ENCODE data around the gene IGFN1. TPM values are rescaled to one million over a fixed set of nuclear protein-coding genes. Genes with fewer than 3 reads are reported as not detected.

The IGFN1 gene
- polyA plus RNA-seq, 1 of the 3 experiments (the other 2 are of a cell fraction), result 0.18 TPM

DNA sequence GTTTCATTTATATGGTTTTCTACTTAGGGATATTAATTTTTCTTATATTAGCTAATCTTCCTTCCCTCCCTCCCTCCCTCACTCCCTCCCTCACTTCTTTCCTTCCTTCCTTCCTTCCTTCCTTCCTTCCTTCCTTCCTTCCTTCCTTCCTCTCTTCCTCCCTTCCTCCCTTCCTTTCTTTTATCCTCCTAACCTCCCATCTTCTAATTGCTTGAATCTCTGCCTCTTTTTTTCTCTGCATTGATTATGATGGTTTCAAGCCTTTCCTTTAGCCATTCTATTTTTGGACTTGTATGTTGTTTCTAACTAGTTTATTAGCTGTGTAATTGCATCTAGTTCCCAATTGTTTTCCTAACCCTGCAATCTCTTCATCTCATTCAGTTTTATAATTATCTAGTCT is 75.7 kb downstream of the IGFN1 start:
- Histone ChIP-seq H3K9ac (peak overlapping the region; percentile 49; the same call in 1 of the 2 replicates), H3K36me3 (replicated peaks in 1 of 2; ENCODE audit: control insufficient read depth in 1 of 2, insufficient read depth in 2 of 2, low read length in 1 of 2) (no peaks in the 10 kb centered on the region), H3K4me1 (ENCODE audit: control insufficient read depth in 1 of 2, insufficient read depth in 2 of 2, low read depth in 1 of 2, low read length in 1 of 2) (peaks cover 39 to 51% of the 10 kb centered on the region in 2 experiments), H3K4me2 (peak overlapping the region; percentile 53; the same call in 1 of the 2 replicates), H3K9me2 (no peaks in the 10 kb centered on the region), H3K4me3 (ENCODE audit: low read depth in 2 of 2, low read length in 1 of 2) (no peak overlapping the region), H3K9me3 (no peaks in the 10 kb centered on the region), H3F3A (replicated peaks; ENCODE audit: insufficient read depth) (peaks cover 32% of the 10 kb centered on the region), H3K27me3 (ENCODE audit: insufficient read depth) (no peaks in the 10 kb centered on the region), H2AFZ (ENCODE audit: low read depth) (no peak overlapping the region), H4K20me1 (ENCODE audit: insufficient read depth) (no peaks in the 10 kb centered on the region), H3K79me2 (ENCODE audit: insufficient read depth) (no peaks in the 10 kb centered on the region), H3K27ac (ENCODE audit: low read depth in 2 of 2, low read length in 1 of 2) (peak overlapping the region; percentile 93 to 97; a peak in 3 of 4 replicates)
- TF ChIP-seq FOXJ3 (CRISPR knock-in tag; IDR thresholded peaks at IDR 0.05) (no peak), TEAD4 (IDR thresholded peaks at IDR 0.05; ENCODE audit: borderline replicate concordance, insufficient read depth) (no peak), GABPA (IDR thresholded peaks at IDR 0.05; ENCODE audit: low read depth) (no peak), EP300 (IDR thresholded peaks at IDR 0.05; ENCODE audit: borderline replicate concordance in 1 of 2, low read depth in 1 of 2, low read length in 1 of 2) (no peak), RFX5 (IDR thresholded peaks at IDR 0.05; ENCODE audit: low read length) (no peak), MEF2A (IDR thresholded peaks at IDR 0.05; ENCODE audit: borderline replicate concordance, low read depth) (no peak), CHD2 (IDR thresholded peaks at IDR 0.05; ENCODE audit: low read length, partially characterized antibody) (no peak), FOXM1 (IDR thresholded peaks at IDR 0.05; ENCODE audit: low read depth) (no peak), POLR2AphosphoS5 (IDR thresholded peaks at IDR 0.05; ENCODE audit: low read depth, low read length) (no peak), EZH2phosphoT487 (IDR thresholded peaks at IDR 0.05; ENCODE audit: borderline replicate concordance, low read depth) (no peak), MXI1 (IDR thresholded peaks at IDR 0.05; ENCODE audit: low read depth, low read length) (no peak), JUND (IDR thresholded peaks at IDR 0.05) (no peak), SMC3 (IDR thresholded peaks at IDR 0.05; ENCODE audit: low read depth, low read length) (no peak), YY1 (IDR thresholded peaks at IDR 0.05; ENCODE audit: low read depth) (no peak), TCF12 (IDR thresholded peaks at IDR 0.05) (no peak), SIN3A (IDR thresholded peaks at IDR 0.05; ENCODE audit: borderline replicate concordance, low read depth, low read length) (no peak)
- TF ChIP-seq, protein P1, sequence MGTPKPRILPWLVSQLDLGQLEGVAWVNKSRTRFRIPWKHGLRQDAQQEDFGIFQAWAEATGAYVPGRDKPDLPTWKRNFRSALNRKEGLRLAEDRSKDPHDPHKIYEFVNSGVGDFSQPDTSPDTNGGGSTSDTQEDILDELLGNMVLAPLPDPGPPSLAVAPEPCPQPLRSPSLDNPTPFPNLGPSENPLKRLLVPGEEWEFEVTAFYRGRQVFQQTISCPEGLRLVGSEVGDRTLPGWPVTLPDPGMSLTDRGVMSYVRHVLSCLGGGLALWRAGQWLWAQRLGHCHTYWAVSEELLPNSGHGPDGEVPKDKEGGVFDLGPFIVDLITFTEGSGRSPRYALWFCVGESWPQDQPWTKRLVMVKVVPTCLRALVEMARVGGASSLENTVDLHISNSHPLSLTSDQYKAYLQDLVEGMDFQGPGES (IDR thresholded peaks at IDR 0.05; ENCODE audit: low read depth, low read length), result no peak
- TF ChIP-seq, protein P2, sequence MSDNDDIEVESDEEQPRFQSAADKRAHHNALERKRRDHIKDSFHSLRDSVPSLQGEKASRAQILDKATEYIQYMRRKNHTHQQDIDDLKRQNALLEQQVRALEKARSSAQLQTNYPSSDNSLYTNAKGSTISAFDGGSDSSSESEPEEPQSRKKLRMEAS (IDR thresholded peaks at IDR 0.05; ENCODE audit: low read depth), result no peak
- CTCF ChIA-PET, result interaction anchor here (0.6 to 9.6 kb wide), 5 partner anchors 12 to 112 kb away, joined by 3 to 99 read pairs (median 19); no protein-coding TSS in a partner anchor
- DNase-seq, result no peak
- POLR2A ChIA-PET, result interaction anchor here (1.2 kb wide), 1 partner anchor 16 kb away, joined by 3 read pairs; no protein-coding TSS in a partner anchor

DNA sequence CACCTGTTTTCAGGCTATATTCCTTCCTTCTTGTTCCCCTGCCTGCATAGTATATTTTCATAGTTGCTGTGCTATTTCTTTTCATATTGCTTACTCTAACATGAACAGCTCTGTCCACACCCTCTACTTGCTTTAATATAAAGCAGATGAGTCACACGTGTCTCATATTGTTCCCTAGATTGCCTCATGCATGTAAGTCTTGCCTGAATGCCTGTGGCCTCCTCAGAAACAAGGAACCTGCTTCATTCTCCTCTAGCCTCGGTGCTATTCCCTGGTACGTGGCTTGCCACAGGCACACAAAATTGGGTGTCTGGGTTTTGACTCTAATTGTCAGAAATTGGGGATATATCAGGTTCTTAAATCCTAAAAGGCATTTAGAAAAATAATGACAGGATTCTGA is 76.2 kb downstream of the IGFN1 start:
- H3K36me3 ChIP-seq (replicated peaks in 1 of 2; ENCODE audit: control insufficient read depth in 1 of 2, insufficient read depth in 2 of 2, low read length in 1 of 2), result no peaks in the 10 kb centered on the region
- H3F3A ChIP-seq (replicated peaks; ENCODE audit: insufficient read depth), result peaks cover 32% of the 10 kb centered on the region
- no peaks in the 10 kb centered on the region for H3K9me3 ChIP-seq
- no peak overlapping the region for H3K4me3 ChIP-seq (ENCODE audit: low read depth in 2 of 2, low read length in 1 of 2)
- no peaks in the 10 kb centered on the region for H3K27me3 ChIP-seq (ENCODE audit: insufficient read depth)
- H3K4me2 ChIP-seq, result peak overlapping the region; percentile 53
- POLR2A ChIA-PET, result interaction anchor here (1.2 kb wide), 1 partner anchor 16 kb away, joined by 3 read pairs; no protein-coding TSS in a partner anchor
- no peaks in the 10 kb centered on the region for H3K9me2 ChIP-seq
- DNase-seq, result no peak
- H3K79me2 ChIP-seq (ENCODE audit: insufficient read depth), result no peaks in the 10 kb centered on the region
- H3K27ac ChIP-seq (ENCODE audit: low read depth in 2 of 2, low read length in 1 of 2), result peak overlapping the region; percentile 93 to 97
- H3K9ac ChIP-seq, result peak overlapping the region; percentile 49; the same call in 1 of the 2 replicates
- H4K20me1 ChIP-seq (ENCODE audit: insufficient read depth), result no peaks in the 10 kb centered on the region
- WGBS (ENCODE audit: low lambda C conversion rate), result 4% methylated on average over 3 of the region's 3 CpGs
- no peak overlapping the region for H2AFZ ChIP-seq (ENCODE audit: low read depth)
- peaks cover 39 to 51% of the 10 kb centered on the region in 2 experiments for H3K4me1 ChIP-seq (ENCODE audit: control insufficient read depth in 1 of 2, insufficient read depth in 2 of 2, low read depth in 1 of 2, low read length in 1 of 2)
- CTCF ChIA-PET, result interaction anchor here (0.6 to 9.6 kb wide), 6 partner anchors 13 to 112 kb away, joined by 3 to 99 read pairs (median 11); no protein-coding TSS in a partner anchor
- TF ChIP-seq MEF2A (IDR thresholded peaks at IDR 0.05; ENCODE audit: borderline replicate concordance, low read depth) (no peak), NFIC (IDR thresholded peaks at IDR 0.05; ENCODE audit: borderline replicate concordance) (no peak; the same call in 1 of the 2 replicates), FOSL2 (IDR thresholded peaks at IDR 0.05; ENCODE audit: borderline replicate concordance, low read depth) (peak; percentile 70; the same call in 1 of the 2 replicates), RAD21 (IDR thresholded peaks at IDR 0.05; ENCODE audit: low read length) (no peak), GATA2 (CRISPR knock-in tag; IDR thresholded peaks at IDR 0.05) (no peak), RCOR1 (IDR thresholded peaks at IDR 0.05; ENCODE audit: low read length) (no peak), SIN3A (IDR thresholded peaks at IDR 0.05; ENCODE audit: borderline replicate concordance, low read depth, low read length) (no peak), RFX5 (IDR thresholded peaks at IDR 0.05; ENCODE audit: low read length) (no peak), FOXJ3 (CRISPR knock-in tag; IDR thresholded peaks at IDR 0.05) (no peak), EP300 (IDR thresholded peaks at IDR 0.05; ENCODE audit: borderline replicate concordance in 1 of 2, low read depth in 1 of 2, low read length in 1 of 2) (peak in 1 of 2 experiments; percentile 20; a peak in 1 of 4 replicates)
- TF ChIP-seq, protein P3, sequence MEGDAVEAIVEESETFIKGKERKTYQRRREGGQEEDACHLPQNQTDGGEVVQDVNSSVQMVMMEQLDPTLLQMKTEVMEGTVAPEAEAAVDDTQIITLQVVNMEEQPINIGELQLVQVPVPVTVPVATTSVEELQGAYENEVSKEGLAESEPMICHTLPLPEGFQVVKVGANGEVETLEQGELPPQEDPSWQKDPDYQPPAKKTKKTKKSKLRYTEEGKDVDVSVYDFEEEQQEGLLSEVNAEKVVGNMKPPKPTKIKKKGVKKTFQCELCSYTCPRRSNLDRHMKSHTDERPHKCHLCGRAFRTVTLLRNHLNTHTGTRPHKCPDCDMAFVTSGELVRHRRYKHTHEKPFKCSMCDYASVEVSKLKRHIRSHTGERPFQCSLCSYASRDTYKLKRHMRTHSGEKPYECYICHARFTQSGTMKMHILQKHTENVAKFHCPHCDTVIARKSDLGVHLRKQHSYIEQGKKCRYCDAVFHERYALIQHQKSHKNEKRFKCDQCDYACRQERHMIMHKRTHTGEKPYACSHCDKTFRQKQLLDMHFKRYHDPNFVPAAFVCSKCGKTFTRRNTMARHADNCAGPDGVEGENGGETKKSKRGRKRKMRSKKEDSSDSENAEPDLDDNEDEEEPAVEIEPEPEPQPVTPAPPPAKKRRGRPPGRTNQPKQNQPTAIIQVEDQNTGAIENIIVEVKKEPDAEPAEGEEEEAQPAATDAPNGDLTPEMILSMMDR (IDR thresholded peaks at IDR 0.05), result no peak
- TF ChIP-seq, protein P4, sequence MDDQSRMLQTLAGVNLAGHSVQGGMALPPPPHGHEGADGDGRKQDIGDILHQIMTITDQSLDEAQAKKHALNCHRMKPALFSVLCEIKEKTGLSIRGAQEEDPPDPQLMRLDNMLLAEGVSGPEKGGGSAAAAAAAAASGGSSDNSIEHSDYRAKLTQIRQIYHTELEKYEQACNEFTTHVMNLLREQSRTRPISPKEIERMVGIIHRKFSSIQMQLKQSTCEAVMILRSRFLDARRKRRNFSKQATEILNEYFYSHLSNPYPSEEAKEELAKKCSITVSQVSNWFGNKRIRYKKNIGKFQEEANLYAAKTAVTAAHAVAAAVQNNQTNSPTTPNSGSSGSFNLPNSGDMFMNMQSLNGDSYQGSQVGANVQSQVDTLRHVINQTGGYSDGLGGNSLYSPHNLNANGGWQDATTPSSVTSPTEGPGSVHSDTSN (IDR thresholded peaks at IDR 0.05), result peak; percentile 19; the same call in 1 of the 2 replicates
- TF ChIP-seq, protein P2 (IDR thresholded peaks at IDR 0.05; ENCODE audit: low read depth), result peak; percentile 66
